Mucosa of stomach (tissue), 1 donor: ENCODE results near the gene SMIM9.

Experiments
- H3K27me3 ChIP-seq: one replicate; pipeline ENCODE4 v1.7.0; 2013; ENCODE audit warnings: mild to moderate bottlenecking, low read length; ENCODE audit not compliant: control insufficient read depth, insufficient read depth
- H3K36me3 ChIP-seq: one replicate; pipeline ENCODE4 v1.7.0; 2013; ENCODE audit warnings: low read length; ENCODE audit not compliant: control insufficient read depth, insufficient read depth
- H3K4me1 ChIP-seq: one replicate; pipeline ENCODE4 v1.7.0; 2013; ENCODE audit warnings: mild to moderate bottlenecking, low read length; ENCODE audit not compliant: control insufficient read depth, insufficient read depth
- H3K4me3 ChIP-seq: one replicate; pipeline ENCODE4 v1.7.0; 2013; ENCODE audit warnings: low read length
- H3K9ac ChIP-seq: one replicate; pipeline ENCODE4 v1.7.0; 2013; ENCODE audit warnings: mild to moderate bottlenecking, low read length, moderate library complexity
- H3K9me3 ChIP-seq: one replicate; pipeline ENCODE4 v1.7.0; 2013; ENCODE audit warnings: mild to moderate bottlenecking, low read length, moderate library complexity; ENCODE audit not compliant: control insufficient read depth
- donor health status: Pancreatic carcinoma.

The SMIM9 gene

GRCh38 chrX:154812341-154813101 lies 21.9 kb downstream of the SMIM9 start:
- H3K4me1 ChIP-seq, result no peaks in the 10 kb centered on the region
- no peaks in the 10 kb centered on the region for H3K9me3 ChIP-seq
- H3K9ac ChIP-seq, result no peak overlapping the region
- no peak overlapping the region for H3K4me3 ChIP-seq
- no peaks in the 10 kb centered on the region for H3K36me3 ChIP-seq
- H3K27me3 ChIP-seq, result peaks cover 3% of the 10 kb centered on the region

DNA sequence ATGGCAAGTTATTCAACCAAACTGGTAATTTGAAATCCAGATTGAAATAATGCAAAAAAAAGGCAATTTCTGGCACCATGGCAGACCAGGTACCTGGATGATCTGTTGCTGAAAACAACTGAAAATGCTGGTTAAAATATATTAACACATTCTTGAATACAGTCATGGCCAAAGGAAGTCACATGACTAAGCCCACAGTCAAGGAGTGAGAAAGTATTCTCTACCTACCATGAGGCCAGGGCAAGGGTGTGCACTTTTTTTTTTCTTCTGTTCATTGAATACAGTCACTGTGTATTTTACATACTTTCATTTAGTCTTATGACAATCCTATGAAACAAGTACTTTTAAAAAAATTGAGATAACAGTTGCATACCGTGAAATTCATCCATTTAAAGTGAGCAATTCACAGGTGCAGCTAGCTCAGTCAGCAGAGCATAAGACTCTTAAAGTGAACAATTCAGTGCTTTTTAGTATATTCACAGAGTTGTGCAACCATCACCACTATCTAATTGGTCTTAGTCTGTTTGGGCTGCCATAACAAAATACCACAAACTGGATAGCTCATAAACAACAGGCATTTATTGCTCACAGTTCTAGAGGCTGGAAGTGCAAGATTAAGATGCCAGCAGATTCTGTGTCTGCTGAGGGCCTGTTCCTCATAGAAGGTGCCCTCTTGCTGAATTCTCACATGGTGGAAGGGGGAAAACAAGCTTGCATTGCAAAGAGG lies 24.4 kb downstream of the SMIM9 start:
- Histone ChIP-seq H3K4me3 (no peak overlapping the region), H3K9me3 (no peaks in the 10 kb centered on the region), H3K36me3 (no peaks in the 10 kb centered on the region), H3K4me1 (no peaks in the 10 kb centered on the region), H3K27me3 (peaks cover 3% of the 10 kb centered on the region), H3K9ac (no peak overlapping the region)

DNA sequence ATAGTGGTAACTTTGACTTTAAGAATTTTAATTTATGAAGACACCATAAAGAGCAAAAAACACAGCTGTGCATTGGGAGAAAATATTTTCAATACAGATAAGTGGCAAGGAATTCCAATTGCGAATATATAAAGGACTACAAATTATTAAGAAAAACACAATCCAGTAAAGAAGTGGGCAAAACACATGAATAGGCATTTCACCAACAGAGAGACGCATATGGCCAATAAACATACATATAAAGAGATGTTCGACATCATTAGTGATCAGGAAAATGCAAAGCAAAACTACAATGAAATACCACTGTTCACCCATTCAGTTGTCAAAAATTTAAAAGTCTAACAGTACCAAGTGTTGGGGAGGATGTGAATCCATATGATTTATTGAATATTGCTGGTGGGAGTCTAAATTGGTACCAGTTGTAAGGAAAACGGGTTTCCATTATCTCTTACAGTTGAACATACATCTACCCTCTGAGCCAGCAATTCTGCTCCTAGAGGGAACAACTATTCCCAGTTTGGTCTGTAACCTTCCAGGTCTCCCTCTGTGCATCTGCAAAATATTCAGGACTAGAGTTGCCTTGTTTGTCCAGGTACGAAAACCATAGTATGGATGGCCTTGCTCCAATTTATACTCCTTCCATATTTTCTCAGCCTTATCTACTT lies 27.5 kb downstream of the SMIM9 start:
- Histone ChIP-seq H3K4me3 (no peak overlapping the region), H3K9me3 (no peaks in the 10 kb centered on the region), H3K27me3 (peaks cover 9% of the 10 kb centered on the region), H3K9ac (no peak overlapping the region), H3K36me3 (no peaks in the 10 kb centered on the region), H3K4me1 (no peaks in the 10 kb centered on the region)

- Histone ChIP-seq H3K27me3 (peaks cover 9% of the 10 kb centered on the region), H3K4me1 (no peaks in the 10 kb centered on the region), H3K9ac (peak overlapping the region; percentile 22), H3K9me3 (no peaks in the 10 kb centered on the region), H3K36me3 (no peaks in the 10 kb centered on the region), H3K4me3 (no peak overlapping the region)
Measured at GRCh38 chrX:154805696-154806091, 28.8 kb downstream of the SMIM9 start.

- Histone ChIP-seq H3K9me3 (no peaks in the 10 kb centered on the region), H3K9ac (peak within 1 kb of the TSS; percentile 25), H3K4me1 (peaks cover 5% of the 10 kb centered on the region), H3K4me3 (peak within 1 kb of the TSS; percentile 19), H3K36me3 (no peaks in the 10 kb centered on the region), H3K27me3 (peaks cover 9% of the 10 kb centered on the region)
Measured at GRCh38 chrX:154804957-154805695, 29.3 kb downstream of the SMIM9 start, which contains the start of gene MPP1. MPP1 (minus strand) TSS chrX:154805485; CDS start chrX:154805373, 112 bp downstream.

DNA sequence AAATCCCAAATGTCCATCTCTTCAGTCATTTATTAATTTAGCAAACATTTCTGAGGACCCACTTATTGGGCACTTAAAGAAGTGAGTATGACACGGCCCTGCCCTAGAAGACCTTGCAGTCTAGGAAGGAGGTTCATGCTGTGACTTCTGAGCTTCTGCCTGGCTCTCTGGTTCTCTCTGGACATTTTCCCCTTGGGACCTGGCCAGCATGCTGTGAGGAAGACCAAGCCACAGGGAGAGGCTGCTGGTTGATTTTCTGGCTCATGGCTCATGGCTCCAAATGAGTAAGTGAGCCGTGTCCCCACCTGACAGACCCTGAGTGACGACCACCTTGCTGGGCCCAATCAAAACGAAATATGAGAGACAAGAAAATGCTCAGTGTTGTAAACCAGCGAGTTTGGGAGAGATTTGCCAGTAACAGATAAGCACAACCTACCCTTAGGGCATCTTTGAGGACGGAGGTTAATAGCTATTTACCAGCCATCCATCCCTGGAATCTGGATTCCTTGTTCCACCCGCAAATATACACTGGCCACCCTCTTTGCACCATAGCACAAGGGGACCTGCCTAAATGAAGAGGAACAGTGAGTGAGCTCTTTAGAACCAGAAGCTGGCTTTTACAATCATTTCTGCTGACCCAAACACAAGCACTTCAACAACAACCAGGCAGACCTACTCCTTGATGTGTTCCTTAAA lies 30.1 kb downstream of the SMIM9 start:
- Histone ChIP-seq H3K9ac (peak overlapping the region; percentile 25), H3K36me3 (no peaks in the 10 kb centered on the region), H3K4me3 (peak overlapping the region; percentile 19), H3K27me3 (peaks cover 9% of the 10 kb centered on the region), H3K4me1 (peaks cover 12% of the 10 kb centered on the region), H3K9me3 (no peaks in the 10 kb centered on the region)

- Histone ChIP-seq H3K4me3 (no peak overlapping the region), H3K9ac (no peak overlapping the region), H3K9me3 (no peaks in the 10 kb centered on the region), H3K4me1 (peaks cover 18% of the 10 kb centered on the region), H3K27me3 (peaks cover 9% of the 10 kb centered on the region), H3K36me3 (no peaks in the 10 kb centered on the region)
Measured at GRCh38 chrX:154802947-154803346, 31.5 kb downstream of the SMIM9 start.

DNA sequence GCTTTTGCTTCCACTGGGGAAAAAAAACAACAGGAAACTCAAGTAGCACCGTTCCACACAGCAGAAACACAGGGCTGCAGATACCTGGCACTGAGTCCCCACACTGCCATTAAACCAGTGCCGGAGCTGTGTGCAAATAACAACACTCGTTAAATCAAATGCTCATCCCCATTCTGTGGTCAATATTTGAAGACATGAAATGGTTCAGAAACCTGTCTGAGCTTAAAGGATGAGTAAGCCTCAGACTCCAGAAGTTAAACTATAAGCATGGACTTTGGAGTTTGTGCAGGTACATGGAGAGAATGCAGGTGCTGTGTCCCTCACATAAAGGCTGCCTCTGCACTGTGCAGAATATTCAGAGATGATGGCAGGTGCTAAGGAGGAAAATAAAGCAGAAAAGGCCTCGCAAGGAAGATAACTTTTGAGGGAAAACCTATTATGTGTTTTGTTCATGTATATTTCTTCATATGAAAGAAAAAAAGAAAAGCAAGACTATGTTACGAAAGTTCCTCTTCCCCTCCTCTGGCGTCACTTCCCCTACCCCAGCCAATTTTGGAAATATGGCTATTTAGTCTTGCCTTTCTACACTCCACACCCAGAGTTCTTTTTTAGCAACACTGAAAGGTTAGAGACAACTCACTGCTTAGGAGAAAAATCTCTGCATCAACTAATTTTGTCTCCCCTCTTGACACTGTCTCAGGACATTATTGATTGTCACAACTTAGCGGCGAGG lies 33.8 kb downstream of the SMIM9 start:
- Histone ChIP-seq H3K36me3 (no peaks in the 10 kb centered on the region), H3K9ac (no peak overlapping the region), H3K27me3 (peaks cover 9% of the 10 kb centered on the region), H3K9me3 (no peaks in the 10 kb centered on the region), H3K4me1 (peaks cover 18% of the 10 kb centered on the region), H3K4me3 (no peak overlapping the region)

GRCh38 chrX:154799556-154800348 lies 34.7 kb downstream of the SMIM9 start:
- H3K9ac ChIP-seq, result no peak overlapping the region
- H3K4me3 ChIP-seq, result no peak overlapping the region
- peaks cover 8% of the 10 kb centered on the region for H3K27me3 ChIP-seq
- peaks cover 18% of the 10 kb centered on the region for H3K4me1 ChIP-seq
- H3K36me3 ChIP-seq, result no peaks in the 10 kb centered on the region
- H3K9me3 ChIP-seq, result no peaks in the 10 kb centered on the region

DNA sequence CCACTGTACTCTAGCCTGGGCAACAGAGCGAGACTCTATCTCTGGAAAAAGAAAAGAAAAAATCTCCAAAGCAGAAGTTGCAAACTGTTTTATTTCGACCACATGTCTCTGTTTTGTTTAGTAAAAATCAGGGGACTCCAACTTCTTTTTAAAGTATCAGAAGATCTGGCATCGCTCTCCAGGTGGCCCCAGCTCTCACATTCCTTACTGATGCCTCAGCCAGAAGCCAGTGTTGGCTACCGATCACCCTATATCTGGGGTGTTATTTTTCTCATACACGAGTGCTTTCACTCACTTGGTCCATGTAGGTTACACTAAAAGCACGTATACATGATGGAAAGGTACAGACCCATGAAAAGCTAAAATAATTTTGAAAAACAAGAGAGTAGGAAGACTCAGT lies 37.5 kb downstream of the SMIM9 start:
- no peaks in the 10 kb centered on the region for H3K9me3 ChIP-seq
- H3K4me3 ChIP-seq, result no peak overlapping the region
- no peaks in the 10 kb centered on the region for H3K27me3 ChIP-seq
- no peak overlapping the region for H3K9ac ChIP-seq
- H3K36me3 ChIP-seq, result no peaks in the 10 kb centered on the region
- H3K4me1 ChIP-seq, result peaks cover 18% of the 10 kb centered on the region
